Measurements from ENCODE around the gene SRXN1. TPM values are rescaled to one million over a fixed set of nuclear protein-coding genes. Genes with fewer than 3 reads are reported as not detected.

Gene SRXN1
- total RNA-seq, 4 donors from 2014 or later = 87.9 to 170 (median 128) TPM

- TF ChIP-seq POLR2A (IDR thresholded peaks at IDR 0.05) (no peak), CTCF (IDR thresholded peaks at IDR 0.05 in 4 of 5, conservative IDR thresholded peaks at IDR 0.05 in 1 of 5) (no peak)
- no peak for ATAC-seq
- peaks cover 0 to 11% (median 2%) of the 10 kb centered on the region in 3 donors for H3K27me3 ChIP-seq
Observed at GRCh38 chr20:638579-638978, 14.4 kb downstream of the SRXN1 start.

GRCh38 chr20:637559-637958 is 15.4 kb downstream of the SRXN1 start:
- in situ Hi-C loops (cut with MboI; ENCODE audit: low sequenced_read_pairs in 4 of 4) = no loop called here
- no peak for ATAC-seq
- TF ChIP-seq POLR2A (IDR thresholded peaks at IDR 0.05) = no peak
- TF ChIP-seq CTCF (IDR thresholded peaks at IDR 0.05 in 4 of 5, conservative IDR thresholded peaks at IDR 0.05 in 1 of 5) = no peak

More at GRCh38 chr20:638579-638978, 14.4 kb downstream of the SRXN1 start:
- no peaks in the 10 kb centered on the region for H3K9me3 ChIP-seq
- in situ Hi-C loops (cut with MboI; ENCODE audit: low sequenced_read_pairs in 4 of 4) (no loop called here), intact Hi-C loops (cut with DNase I; ENCODE audit: low total_unique reads) (no loop called here)
- DNase-seq = no peak
- H3K36me3 ChIP-seq = no peaks in the 10 kb centered on the region
- H3K4me1 ChIP-seq = no peaks in the 10 kb centered on the region
- no peak overlapping the region for H3K4me3 ChIP-seq
- no peak overlapping the region for H3K27ac ChIP-seq

GRCh38 chr20:635893-636338 is 17.1 kb downstream of the SRXN1 start:
- in situ Hi-C loops (cut with MboI; ENCODE audit: low sequenced_read_pairs in 4 of 4) = no loop called here
- H3K36me3 ChIP-seq = no peaks in the 10 kb centered on the region
- ATAC-seq = no peak
- H3K9me3 ChIP-seq = no peaks in the 10 kb centered on the region
- no peak overlapping the region for H3K4me3 ChIP-seq
- H3K27me3 ChIP-seq = peaks cover 0 to 3% (median 0%) of the 10 kb centered on the region in 3 donors
- no peaks in the 10 kb centered on the region for H3K4me1 ChIP-seq
- no peak overlapping the region for H3K27ac ChIP-seq
- TF ChIP-seq CTCF (IDR thresholded peaks at IDR 0.05 in 4 of 5, conservative IDR thresholded peaks at IDR 0.05 in 1 of 5) (no peak), POLR2A (IDR thresholded peaks at IDR 0.05) (no peak)
- DNase-seq = no peak
- intact Hi-C loops (cut with DNase I; ENCODE audit: low total_unique reads) = no loop called here

More at GRCh38 chr20:637559-637958, 15.4 kb downstream of the SRXN1 start:
- Histone ChIP-seq H3K4me3 (no peak overlapping the region), H3K36me3 (no peaks in the 10 kb centered on the region), H3K27ac (no peak overlapping the region), H3K4me1 (no peaks in the 10 kb centered on the region), H3K9me3 (no peaks in the 10 kb centered on the region), H3K27me3 (peaks cover 0 to 6% (median 0%) of the 10 kb centered on the region in 3 donors)
- intact Hi-C loops (cut with DNase I; ENCODE audit: low total_unique reads) = no loop called here
- no peak for DNase-seq

GRCh38 chr20:635028-635892 is 17.7 kb downstream of the SRXN1 start:
- TF ChIP-seq POLR2A (IDR thresholded peaks at IDR 0.05) (no peak), CTCF (IDR thresholded peaks at IDR 0.05 in 4 of 5, conservative IDR thresholded peaks at IDR 0.05 in 1 of 5) (no peak)
- ATAC-seq (no peak), DNase-seq (no peak)
- Histone ChIP-seq H3K27me3 (no peaks in the 10 kb centered on the region), H3K27ac (no peak overlapping the region), H3K9me3 (no peaks in the 10 kb centered on the region), H3K4me3 (no peak overlapping the region), H3K4me1 (no peaks in the 10 kb centered on the region), H3K36me3 (no peaks in the 10 kb centered on the region)
- intact Hi-C loops (cut with DNase I; ENCODE audit: low total_unique reads) (no loop called here), in situ Hi-C loops (cut with MboI; ENCODE audit: low sequenced_read_pairs in 4 of 4) (no loop called here)
